Esophagus muscularis mucosa (tissue), 4 donors: ENCODE results near the gene TRIM38. TPM values are rescaled to one million over a fixed set of nuclear protein-coding genes. Genes with fewer than 3 reads are reported as not detected.
A peak's percentile ranks its signal among the peaks of the same experiment; 100 is the strongest.

Source experiments
- DNase-seq: peaks from one replicate; pipeline ENCODE4 v3.0.0-alpha.2; 2017; ENCODE audit errors: extremely low spot score
- H3K27ac ChIP-seq, 4 donors: fragments of 200-600 bp; sonication (generic); replicated peaks in 1 of 4; 1 replicate in 3 of 4; 2 replicates in 1 of 4; pipeline ENCODE4 v1.5.1; 2016 to 2019; ENCODE audit warnings: mild to moderate bottlenecking in 1 of 4
- H3K27me3 ChIP-seq, 4 donors: fragments of 200-600 bp; sonication (generic); one replicate each; pipeline versions ENCODE4 v1.5.1 to v1.6.0; 2016 to 2019
- H3K36me3 ChIP-seq, 4 donors: fragments of 200-600 bp; sonication (generic); one replicate each; pipeline ENCODE4 v1.5.1; 2016 to 2019
- H3K4me1 ChIP-seq, 4 donors: fragments of 200-600 bp; sonication (generic); one replicate each; pipeline ENCODE4 v1.5.1; 2016 to 2019
- H3K4me3 ChIP-seq, 4 donors: fragments of 200-600 bp; sonication (generic); 1 replicate in 2 of 4; 2 replicates in 2 of 4; pipeline ENCODE4 v1.5.1; 2016 to 2019; ENCODE audit warnings: mild to moderate bottlenecking in 4 of 4, moderate library complexity in 1 of 4
- H3K9me3 ChIP-seq, 4 donors: fragments of 200-600 bp; sonication (generic); 1 replicate in 3 of 4; 2 replicates in 1 of 4; pipeline ENCODE4 v1.5.1; 2016 to 2019
- EP300 ChIP-seq: sonication (generic); formaldehyde crosslinking; IDR thresholded peaks from one replicate; pipeline ENCODE4 v1.6.1; 2017; ENCODE audit warnings: antibody characterized with exemption
- POLR2A ChIP-seq: fragments of 450-650 bp; IDR thresholded peaks from one replicate; pipeline ENCODE4 v1.6.1; 2017; ENCODE audit warnings: antibody characterized with exemption, moderate library complexity, mild to moderate bottlenecking, low read depth
- POLR2AphosphoS5 ChIP-seq, 2 donors: sonication (generic); formaldehyde crosslinking; IDR thresholded peaks; one replicate each; pipeline ENCODE4 v1.6.1; 2017; ENCODE audit warnings: antibody characterized with exemption in 2 of 2
- WGBS: methylation state at CpG from one replicate; pipeline ENCODE4 v1.1.5; 2018; 5-methylcytosine and 5-hydroxymethylcytosine counted together
- intact Hi-C: fragments of 100-400 bp; cut with DNase I; formaldehyde crosslinking; loops from one replicate; pipeline ENCODE4 v1.15.1; 2023
- total RNA-seq, 4 donors: library from RNA; depleted of rRNA; stranded (reverse); fragments of >200 nt; gene quantifications; one replicate each; pipeline versions ENCODE4 v1.1.0 to v1.2.1, GENCODE V29; 2016
- TF ChIP-seq, protein P1 (sequence below), 3 experiments: fragments of 200-600 bp in 2 of 3; fragments of 450-650 bp in 1 of 3; sonication (generic) in 2 of 3; IDR thresholded peaks; one replicate each; pipeline ENCODE4 v1.5.1; 2017 to 2019; ENCODE audit warnings: antibody characterized with exemption in 3 of 3, mild to moderate bottlenecking in 2 of 3, moderate library complexity in 1 of 3

Gene TRIM38
- total RNA-seq, 4 donors from 2014 or later: 5.3 to 6.4 (median 5.9) TPM

DNA sequence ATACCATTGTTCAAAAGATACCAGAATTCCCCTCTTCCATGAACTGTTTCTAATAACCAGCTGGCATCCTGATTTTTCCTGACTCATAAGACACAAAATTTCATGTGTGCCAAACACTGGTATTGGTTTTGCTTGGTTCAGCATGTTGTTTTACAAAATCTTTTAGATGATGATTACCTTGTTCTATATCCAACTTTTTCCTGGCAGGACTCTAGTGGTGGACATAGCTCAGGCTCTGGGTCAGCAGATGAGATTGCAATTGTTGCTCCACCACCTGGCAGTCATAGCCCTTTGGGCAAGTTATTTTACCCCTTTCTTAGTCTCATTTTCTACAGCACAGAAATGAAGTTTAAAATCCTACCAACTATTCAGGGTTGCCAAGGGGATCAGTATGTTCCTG, 6.2 kb downstream of the TRIM38 start:
- DNase-seq: no peak
- H3K9me3 ChIP-seq: no peaks in the 10 kb centered on the region
- no peak for TF ChIP-seq POLR2AphosphoS5 (IDR thresholded peaks at IDR 0.05)
- TF ChIP-seq POLR2A: no peak
- TF ChIP-seq, protein P1, sequence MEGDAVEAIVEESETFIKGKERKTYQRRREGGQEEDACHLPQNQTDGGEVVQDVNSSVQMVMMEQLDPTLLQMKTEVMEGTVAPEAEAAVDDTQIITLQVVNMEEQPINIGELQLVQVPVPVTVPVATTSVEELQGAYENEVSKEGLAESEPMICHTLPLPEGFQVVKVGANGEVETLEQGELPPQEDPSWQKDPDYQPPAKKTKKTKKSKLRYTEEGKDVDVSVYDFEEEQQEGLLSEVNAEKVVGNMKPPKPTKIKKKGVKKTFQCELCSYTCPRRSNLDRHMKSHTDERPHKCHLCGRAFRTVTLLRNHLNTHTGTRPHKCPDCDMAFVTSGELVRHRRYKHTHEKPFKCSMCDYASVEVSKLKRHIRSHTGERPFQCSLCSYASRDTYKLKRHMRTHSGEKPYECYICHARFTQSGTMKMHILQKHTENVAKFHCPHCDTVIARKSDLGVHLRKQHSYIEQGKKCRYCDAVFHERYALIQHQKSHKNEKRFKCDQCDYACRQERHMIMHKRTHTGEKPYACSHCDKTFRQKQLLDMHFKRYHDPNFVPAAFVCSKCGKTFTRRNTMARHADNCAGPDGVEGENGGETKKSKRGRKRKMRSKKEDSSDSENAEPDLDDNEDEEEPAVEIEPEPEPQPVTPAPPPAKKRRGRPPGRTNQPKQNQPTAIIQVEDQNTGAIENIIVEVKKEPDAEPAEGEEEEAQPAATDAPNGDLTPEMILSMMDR (IDR thresholded peaks at IDR 0.05): no peak
- TF ChIP-seq EP300: no peak
- no peaks in the 10 kb centered on the region for H3K27me3 ChIP-seq
- peaks cover 15 to 83% (median 54%) of the 10 kb centered on the region in 4 donors for H3K36me3 ChIP-seq
- no peak overlapping the region for H3K27ac ChIP-seq
- intact Hi-C loops: no loop called here
- no peak overlapping the region for H3K4me3 ChIP-seq
- peaks cover 24 to 65% (median 64%) of the 10 kb centered on the region in 4 donors for H3K4me1 ChIP-seq

DNA sequence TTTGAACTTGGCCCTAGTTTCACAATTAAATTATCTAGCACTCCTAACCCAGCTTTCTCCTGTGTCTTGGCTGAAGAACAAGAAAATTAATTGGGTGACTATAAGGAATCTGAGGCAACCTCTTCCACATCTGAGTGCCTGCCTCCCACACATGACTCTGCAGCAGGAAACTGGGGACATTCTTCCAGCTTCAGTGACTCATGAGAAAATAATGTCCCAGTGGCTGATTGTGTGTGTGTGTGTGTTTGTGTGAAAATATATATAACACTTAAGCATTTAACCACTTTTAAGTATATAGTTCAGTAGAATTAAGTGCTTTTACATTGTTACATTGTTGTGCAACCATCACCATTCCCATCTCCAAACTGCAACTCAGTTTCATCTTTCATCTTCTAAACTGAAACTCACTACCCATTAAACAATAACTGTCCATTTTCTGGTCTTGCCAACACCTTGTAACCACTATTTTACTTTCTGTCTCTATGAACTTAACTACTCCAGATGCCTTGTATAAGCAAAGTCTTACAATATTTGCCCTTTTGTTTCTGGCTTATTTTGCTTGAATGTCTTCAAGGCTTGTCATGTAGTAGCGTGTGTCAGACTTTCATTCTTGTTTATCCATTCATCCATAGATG, 8.7 kb downstream of the TRIM38 start:
- H3K4me1 ChIP-seq: peaks cover 11 to 40% (median 39%) of the 10 kb centered on the region in 4 donors
- DNase-seq: no peak
- peaks cover 35 to 95% (median 75%) of the 10 kb centered on the region in 4 donors for H3K36me3 ChIP-seq
- WGBS: 66% methylated on average over 1 of the region's 1 CpG
- H3K9me3 ChIP-seq: no peaks in the 10 kb centered on the region
- peak overlapping the region; percentile 32 to 49 (median 38) for H3K27ac ChIP-seq
- no peak for TF ChIP-seq POLR2A
- peak; percentile 35 to 56 for TF ChIP-seq POLR2AphosphoS5 (IDR thresholded peaks at IDR 0.05)
- no peak overlapping the region for H3K4me3 ChIP-seq
- no peaks in the 10 kb centered on the region for H3K27me3 ChIP-seq
- intact Hi-C loops: no loop called here

DNA sequence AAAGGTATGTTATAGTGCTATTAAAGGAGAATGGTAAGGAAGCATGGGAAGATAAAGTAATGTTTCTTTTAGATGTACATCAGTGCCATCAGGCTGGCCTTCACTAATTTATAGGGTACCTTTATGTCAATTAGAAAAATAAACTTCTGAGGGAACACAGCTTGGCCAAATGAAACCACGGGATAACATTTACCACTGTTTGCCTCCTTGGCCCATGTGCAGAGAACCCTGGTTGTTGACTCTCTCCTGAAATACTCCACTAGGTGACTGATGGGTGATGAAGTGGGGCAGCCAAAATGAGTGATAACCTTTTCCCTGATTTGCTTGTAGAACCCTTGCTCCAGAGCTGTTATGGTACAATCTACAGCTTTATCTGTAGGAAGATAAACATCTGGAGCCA, 9.5 kb downstream of the TRIM38 start:
- TF ChIP-seq, protein P1 (IDR thresholded peaks at IDR 0.05): no peak
- TF ChIP-seq POLR2AphosphoS5 (IDR thresholded peaks at IDR 0.05) (no peak), EP300 (no peak), POLR2A (no peak)
- Histone ChIP-seq H3K27me3 (no peaks in the 10 kb centered on the region), H3K4me3 (no peak overlapping the region), H3K36me3 (peaks cover 36 to 95% (median 77%) of the 10 kb centered on the region in 4 donors), H3K9me3 (no peaks in the 10 kb centered on the region), H3K27ac (peak overlapping the region in 1 of 4 donors; percentile 49), H3K4me1 (peaks cover 6 to 33% (median 31%) of the 10 kb centered on the region in 4 donors)
- DNase-seq: no peak
- WGBS: 88% methylated on average over 1 of the region's 1 CpG
- intact Hi-C loops: no loop called here

DNA sequence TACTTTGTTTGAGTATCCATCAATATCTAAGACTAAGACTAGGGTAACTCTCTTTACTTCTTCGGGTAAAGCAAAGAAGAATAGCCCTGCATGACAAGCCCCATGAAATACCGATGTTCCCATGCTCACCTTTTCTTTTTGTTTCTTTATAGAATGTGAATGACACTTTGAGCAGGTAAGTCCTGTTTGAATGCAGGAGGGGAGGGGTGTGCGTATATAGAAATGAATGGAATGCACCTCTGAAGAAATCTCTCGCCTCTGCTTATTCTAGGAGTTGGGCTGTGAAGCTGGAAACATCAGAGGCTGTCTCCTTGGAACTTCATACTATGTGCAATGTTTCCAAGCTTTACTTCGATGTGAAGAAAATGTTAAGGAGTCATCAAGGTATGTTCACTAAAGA, 10.3 kb downstream of the TRIM38 start:
- TF ChIP-seq POLR2A (no peak), POLR2AphosphoS5 (IDR thresholded peaks at IDR 0.05) (no peak), EP300 (no peak)
- TF ChIP-seq, protein P1 (IDR thresholded peaks at IDR 0.05): no peak
- Histone ChIP-seq H3K9me3 (no peaks in the 10 kb centered on the region), H3K4me3 (no peak overlapping the region), H3K27ac (no peak overlapping the region), H3K27me3 (no peaks in the 10 kb centered on the region), H3K36me3 (peaks cover 43 to 95% (median 83%) of the 10 kb centered on the region in 4 donors), H3K4me1 (peaks cover 6 to 28% (median 25%) of the 10 kb centered on the region in 4 donors)
- intact Hi-C loops: no loop called here
- no peak for DNase-seq
- 94% methylated on average over 5 of the region's 5 CpGs for WGBS

DNA sequence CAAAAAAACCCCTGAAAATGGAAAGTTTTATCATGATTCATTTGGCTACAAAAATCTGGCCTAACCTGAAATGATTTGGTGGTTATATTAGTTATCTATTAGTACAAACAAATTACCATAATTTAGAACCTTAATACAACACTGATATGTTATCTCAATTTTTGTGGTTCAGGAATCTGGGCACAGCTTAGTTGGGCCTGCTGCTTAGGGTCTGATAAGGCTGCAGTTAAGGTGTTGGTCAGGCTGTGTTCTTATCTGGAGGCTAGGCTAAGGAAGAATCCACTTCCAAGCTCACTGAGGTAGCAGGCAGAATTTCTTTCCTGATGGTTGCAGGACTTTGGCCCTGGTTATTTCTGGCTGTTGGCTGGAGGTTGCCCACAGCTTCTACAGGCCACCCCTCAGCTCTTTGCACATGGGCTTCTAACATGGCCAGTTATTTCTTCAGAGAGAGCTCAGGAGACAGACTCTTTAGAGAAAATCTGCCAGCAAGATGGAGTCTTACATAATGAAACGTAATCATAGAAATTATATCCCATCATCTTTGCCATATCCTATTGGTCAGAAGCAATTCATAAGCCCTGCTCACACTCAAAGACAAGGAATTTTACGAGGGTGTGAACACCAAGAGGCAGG, 11.4 kb downstream of the TRIM38 start:
- Histone ChIP-seq H3K4me3 (no peak overlapping the region), H3K9me3 (no peaks in the 10 kb centered on the region), H3K27me3 (no peaks in the 10 kb centered on the region), H3K4me1 (peaks cover 6 to 17% (median 14%) of the 10 kb centered on the region in 4 donors), H3K36me3 (peaks cover 53 to 95% (median 86%) of the 10 kb centered on the region in 4 donors), H3K27ac (no peak overlapping the region)
- TF ChIP-seq POLR2AphosphoS5 (IDR thresholded peaks at IDR 0.05): no peak
- TF ChIP-seq POLR2A: no peak
- no peak for TF ChIP-seq EP300
- TF ChIP-seq, protein P1 (IDR thresholded peaks at IDR 0.05): no peak
- no peak for DNase-seq
- intact Hi-C loops: no loop called here
- WGBS: 86% methylated on average over 2 of the region's 2 CpGs
